Fibroblast of villous mesenchyme (primary cell): ENCODE measurements around the gene EFCAB10. TPM values are rescaled to one million over a fixed set of nuclear protein-coding genes. Genes with fewer than 3 reads are reported as not detected.
A peak's percentile ranks its signal among the peaks of the same experiment; 100 is the strongest.

Experiments used
- DNase-seq: peaks from one replicate; pipeline ENCODE4 v3.0.0-alpha.2; 2010; ENCODE audit warnings: low read depth
- H3K4me3 ChIP-seq: 2 replicates; pipeline ENCODE4 v1.5.1; 2011; ENCODE audit warnings: low read depth, mild to moderate bottlenecking, low read length
- total RNA-seq: library from RNA; depleted of rRNA; stranded (reverse); fragments of >200 nt; gene quantifications from 2 replicates; pipeline ENCODE4 v1.2.3, GENCODE V29; 2012
- TF ChIP-seq, protein P1 (sequence below): IDR thresholded peaks from 2 replicates; pipeline ENCODE4 v1.5.1; 2012; ENCODE audit warnings: low read depth, mild to moderate bottlenecking, low read length; ENCODE audit not compliant: insufficient read depth

EFCAB10 gene, protein sequence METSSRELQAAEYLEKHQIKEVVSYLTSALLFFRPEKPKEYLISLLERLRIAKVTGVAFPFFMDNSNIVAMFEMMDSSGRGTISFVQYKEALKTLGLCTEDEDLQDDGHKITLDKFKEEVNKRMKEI
- under 0.01 TPM in 1 of 2 replicates, not detected in the other for total RNA-seq

DNA sequence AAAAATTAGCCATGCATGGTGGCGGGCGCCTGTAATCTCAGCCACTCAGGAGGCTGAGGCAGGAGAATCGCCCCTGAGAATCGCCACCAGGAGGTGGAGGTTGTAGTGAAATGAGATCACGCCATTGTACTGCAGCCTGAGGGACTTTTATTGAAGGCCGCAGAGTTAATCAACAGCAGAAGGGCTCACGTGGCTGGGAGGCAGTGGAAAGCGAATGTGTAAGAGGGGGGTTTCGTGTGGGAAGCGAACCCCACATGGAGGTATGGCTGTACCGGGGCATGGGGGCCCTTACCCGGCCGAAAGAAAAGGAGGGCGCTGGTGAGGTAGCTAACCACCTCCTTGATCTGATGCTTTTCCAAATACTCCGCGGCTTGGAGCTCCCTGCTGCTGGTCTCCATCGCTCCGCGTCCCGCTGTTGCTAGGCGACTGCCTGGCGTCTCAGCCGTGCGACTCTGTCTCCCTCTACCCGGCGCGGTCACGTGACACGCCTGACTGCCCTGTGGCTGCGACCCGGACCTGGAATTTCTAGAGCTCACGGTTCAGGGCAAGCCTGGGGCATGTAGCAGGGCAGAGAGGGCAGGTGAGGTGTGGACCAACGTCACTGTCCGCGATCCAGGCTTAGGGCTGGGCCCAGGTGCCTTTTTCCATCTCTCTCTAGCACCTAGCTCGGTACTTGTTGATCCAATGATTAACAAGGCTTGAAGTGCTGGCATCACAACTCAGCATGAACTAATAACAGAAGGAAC lies at the start of gene EFCAB10:
Gene EFCAB10, minus strand, starts transcription at position 428 of the 746 bp plus-strand sequence. Its CDS starts 30 bp downstream, at position 398.
- TF ChIP-seq, protein P1, sequence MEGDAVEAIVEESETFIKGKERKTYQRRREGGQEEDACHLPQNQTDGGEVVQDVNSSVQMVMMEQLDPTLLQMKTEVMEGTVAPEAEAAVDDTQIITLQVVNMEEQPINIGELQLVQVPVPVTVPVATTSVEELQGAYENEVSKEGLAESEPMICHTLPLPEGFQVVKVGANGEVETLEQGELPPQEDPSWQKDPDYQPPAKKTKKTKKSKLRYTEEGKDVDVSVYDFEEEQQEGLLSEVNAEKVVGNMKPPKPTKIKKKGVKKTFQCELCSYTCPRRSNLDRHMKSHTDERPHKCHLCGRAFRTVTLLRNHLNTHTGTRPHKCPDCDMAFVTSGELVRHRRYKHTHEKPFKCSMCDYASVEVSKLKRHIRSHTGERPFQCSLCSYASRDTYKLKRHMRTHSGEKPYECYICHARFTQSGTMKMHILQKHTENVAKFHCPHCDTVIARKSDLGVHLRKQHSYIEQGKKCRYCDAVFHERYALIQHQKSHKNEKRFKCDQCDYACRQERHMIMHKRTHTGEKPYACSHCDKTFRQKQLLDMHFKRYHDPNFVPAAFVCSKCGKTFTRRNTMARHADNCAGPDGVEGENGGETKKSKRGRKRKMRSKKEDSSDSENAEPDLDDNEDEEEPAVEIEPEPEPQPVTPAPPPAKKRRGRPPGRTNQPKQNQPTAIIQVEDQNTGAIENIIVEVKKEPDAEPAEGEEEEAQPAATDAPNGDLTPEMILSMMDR, result no peak
- peak; percentile 38 for DNase-seq
- peak within 1 kb of the TSS; percentile 52 for H3K4me3 ChIP-seq

DNA sequence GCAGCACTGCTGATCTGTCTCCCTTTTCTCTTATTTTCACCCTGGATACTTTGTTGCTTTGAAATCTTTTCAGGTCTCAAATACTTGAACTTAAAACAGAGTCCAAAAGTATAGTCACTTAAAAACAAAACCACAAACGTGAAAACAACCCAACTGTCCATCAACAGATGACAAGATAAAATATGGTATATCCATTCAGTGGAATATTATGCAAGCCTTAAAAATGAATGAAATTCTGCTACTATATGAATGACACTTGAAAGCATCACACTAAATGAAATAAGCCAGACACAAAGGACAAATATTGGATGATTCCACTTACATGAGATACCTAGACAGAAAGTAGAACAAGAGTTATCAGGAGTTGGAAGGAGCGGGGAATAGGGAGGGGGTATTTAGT lies 44.7 kb upstream of the EFCAB10 start:
- TF ChIP-seq, protein P1, result no peak
- H3K4me3 ChIP-seq, result no peak overlapping the region
- DNase-seq, result no peak

DNA sequence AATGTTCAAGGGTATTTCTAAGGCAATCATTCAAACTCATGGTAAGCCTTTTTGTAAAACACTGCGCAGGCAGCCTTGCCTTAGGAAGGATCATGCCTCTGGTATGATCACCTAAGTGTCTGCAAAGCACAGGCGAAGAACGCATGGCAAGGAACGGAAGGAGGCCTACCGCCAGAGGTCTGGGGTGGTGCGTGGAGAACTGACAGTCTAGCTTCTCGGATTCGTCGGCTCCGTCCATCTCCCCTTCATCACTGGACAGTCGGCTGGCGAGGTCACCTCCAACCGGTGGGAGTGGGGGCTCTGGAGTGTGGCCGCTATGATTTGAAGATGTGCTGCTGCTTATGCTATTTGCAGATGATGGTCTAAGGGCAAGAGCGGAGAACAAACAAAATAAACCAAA lies 42.6 kb upstream of the EFCAB10 start:
- no peak overlapping the region for H3K4me3 ChIP-seq
- TF ChIP-seq, protein P1, result no peak
- no peak for DNase-seq

DNA sequence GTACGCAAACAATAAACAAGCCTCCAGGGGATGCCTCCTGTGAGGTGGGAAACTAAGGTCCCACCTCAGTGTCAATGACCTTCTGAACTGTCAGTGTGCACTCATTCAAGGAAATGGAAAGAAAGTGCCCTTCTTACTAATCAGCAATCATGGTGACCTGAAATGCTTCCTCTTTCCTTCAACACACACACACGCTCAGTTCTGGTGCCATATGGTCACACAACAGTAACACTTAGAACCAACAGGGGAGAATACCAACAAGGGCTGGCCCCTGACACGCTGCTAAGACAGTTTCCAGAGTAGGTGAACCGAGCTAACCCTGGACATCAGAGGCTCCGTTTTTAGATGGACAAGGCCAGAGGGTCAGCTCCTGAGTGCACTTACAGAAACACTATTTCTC lies 42.1 kb upstream of the EFCAB10 start:
- no peak overlapping the region for H3K4me3 ChIP-seq
- TF ChIP-seq, protein P1, result no peak
- DNase-seq, result no peak

DNA sequence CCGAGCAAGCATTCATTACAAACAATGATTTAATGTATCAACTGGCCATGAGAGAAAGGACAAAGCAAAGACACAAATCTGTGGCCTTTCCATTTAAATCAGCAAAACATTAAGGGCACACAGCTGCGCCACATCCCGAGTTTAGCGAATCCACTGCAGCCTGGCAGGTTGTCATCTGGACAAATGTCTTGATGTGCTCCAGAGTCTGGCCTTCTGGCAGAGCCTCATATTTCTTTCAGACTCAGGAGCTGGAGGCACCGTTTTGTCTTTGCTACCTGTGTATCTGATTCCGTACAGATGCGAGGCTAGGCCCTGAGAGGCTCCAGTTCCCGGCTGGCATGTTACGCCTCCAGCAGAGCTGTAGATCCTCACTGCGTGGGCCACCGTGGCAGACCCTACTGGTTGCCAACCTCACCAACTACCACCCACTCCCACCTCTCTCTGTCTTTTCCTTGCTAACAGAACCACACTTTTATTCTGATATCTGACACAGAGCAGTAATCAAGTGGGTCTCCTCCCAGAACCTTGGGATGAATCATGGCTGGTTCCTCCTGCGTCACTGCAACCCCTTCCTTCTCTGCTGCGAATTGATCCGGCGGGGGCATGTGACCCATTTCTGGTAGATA lies 40.9 kb upstream of the EFCAB10 start:
- no peak overlapping the region for H3K4me3 ChIP-seq
- TF ChIP-seq, protein P1, result no peak
- DNase-seq, result no peak

DNA sequence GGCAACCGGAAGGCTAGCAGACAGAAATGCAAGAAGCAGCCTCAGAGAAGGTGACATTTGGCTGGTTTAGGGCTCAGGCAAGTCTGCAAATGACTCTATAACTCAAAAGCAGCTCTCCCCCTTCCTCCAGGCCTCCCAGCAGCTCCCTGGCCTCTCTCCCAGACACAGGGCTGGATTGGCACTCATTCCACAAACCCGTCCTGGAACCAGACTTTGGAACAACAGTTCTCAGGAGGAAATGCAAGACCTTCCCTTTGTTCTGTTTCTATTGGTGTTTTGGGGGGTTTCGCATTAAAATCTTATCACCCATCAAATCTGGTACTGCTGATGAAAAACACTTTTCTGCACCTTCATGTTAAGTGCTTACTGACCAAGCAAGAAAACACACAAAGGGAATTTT lies 40.3 kb upstream of the EFCAB10 start:
- no peak overlapping the region for H3K4me3 ChIP-seq
- TF ChIP-seq, protein P1, result no peak
- DNase-seq, result peak; percentile 36
